HCEC 1CT (cell line): Measurements from ENCODE around the gene NBPF20.
A peak's percentile ranks its signal among the peaks of the same experiment; 100 is the strongest.
"Not testable (repeated sequence)": the region's sequence is repeated elsewhere in the genome, so short reads cannot be mapped to it uniquely, and the experiment has no call there.

Source experiments
- DNase-seq: peaks from one replicate; pipeline ENCODE4 v3.0.0-alpha.2; 2017

Gene NBPF20

DNA sequence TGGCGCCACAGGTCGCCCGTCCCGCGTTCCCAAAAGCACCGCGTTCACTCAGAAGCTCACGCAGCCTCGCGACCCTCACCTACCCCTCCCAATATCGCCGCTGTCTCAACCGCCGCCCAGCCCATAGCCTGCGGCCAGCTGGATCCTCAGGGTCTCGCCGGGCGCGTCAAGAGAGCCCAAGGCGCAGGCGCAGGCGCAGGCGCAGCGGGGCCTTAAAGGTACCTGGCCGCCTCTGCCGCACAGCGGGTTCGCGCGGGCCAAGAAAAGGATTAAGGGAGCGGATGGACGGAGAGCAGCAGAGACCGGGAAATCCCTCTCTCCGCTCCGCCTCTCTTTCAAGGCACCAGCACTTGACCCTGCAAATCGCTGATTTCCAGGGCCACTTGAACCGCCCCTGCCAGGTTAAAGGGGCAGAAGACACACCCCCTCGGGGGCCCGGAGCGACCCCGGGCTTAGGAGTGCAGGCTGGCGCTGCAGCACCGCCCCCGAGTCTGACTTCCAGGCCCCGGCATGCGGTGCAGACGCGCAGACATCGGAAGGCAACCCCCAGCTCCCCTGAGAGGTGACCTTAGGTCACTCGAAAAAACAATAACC lies at the start of gene NBPF20:
Gene NBPF20, minus strand, starts transcription at position 168 of the 594 bp plus-strand sequence. CDS start 20,331 bp downstream, outside the sequence.
- DNase-seq, result peak; percentile 69

GRCh38 chr1:145474837-145475368 lies 49.5 kb upstream of the NBPF20 start:
- DNase-seq, result not testable (repeated sequence)

DNA sequence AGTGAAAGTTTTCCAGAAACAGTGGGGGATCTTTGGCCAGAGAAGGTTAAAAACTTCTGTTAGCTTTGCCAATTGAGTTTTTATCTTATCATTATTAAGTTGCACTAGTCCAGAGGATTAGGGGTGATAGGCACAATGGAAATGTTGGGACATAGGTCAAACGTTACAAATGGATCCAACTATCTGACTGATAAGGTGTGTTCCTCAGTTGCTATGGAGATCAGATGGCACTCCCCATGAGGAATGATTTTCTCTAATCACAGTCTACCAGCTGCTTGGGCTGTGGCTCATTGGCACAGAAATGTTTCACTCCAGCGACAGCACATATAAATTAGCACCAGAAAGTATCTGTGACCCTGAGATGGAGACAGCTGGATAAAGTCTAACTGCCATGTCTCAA lies 47.3 kb upstream of the NBPF20 start:
- not testable (repeated sequence) for DNase-seq

- DNase-seq, result not testable (repeated sequence)
These were observed 46.0 kb upstream of the NBPF20 start for GRCh38 chr1:145471365-145471764.

GRCh38 chr1:145465405-145466144 lies 40.2 kb upstream of the NBPF20 start:
- DNase-seq, result peak; percentile 97

DNA sequence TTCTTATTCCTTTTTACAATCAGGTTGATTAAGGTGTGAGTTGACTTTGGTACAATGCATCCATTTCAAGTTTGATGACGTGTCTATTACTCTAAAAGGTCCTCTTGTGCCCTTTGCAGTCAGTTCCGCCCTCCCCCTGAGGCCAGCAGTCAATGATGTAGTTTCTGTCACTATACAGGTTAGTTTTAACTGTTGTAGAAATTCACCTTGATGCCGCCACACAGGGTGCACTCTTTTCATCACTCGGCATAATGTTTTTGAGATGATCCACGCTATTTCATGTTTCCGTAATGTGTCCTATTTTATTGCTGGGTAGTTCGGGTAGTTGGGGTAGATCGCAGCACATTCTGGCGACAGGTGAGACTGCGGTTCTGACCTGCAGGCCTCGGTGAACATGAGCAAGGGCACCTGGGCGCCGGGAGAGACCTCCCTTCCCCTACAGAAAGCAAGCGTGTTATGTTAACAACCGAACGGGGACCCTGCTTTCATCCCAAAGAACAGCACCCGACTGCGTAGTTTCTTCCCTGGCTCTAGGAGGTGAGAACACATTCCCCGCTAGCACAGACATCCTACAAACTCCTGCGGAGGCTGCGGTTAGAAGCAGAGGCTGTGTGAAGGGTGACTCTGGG lies 39.4 kb upstream of the NBPF20 start:
- not testable (repeated sequence) for DNase-seq

- not testable (repeated sequence) for DNase-seq
These were observed 38.6 kb upstream of the NBPF20 start for GRCh38 chr1:145464017-145464416.

DNA sequence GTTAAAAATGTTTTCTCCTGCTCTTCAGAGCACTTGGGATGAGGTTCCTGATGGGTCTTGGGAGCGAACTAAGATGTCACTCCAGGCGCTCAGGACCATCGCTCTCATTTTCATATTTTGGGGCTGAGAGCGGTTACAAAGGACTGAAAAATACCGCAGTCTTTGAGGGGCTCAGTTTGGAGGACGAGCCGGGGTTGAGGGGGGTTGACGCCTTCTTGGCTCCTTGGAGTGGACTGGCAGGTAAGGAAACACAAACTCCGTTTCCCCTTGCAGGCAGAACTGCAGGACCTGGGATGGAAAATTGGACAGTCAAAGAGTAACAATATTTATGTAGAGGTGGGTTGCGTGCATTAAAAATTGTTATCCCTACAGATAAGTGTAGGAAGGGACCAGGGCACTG lies 35.3 kb upstream of the NBPF20 start:
- not testable (repeated sequence) for DNase-seq

DNA sequence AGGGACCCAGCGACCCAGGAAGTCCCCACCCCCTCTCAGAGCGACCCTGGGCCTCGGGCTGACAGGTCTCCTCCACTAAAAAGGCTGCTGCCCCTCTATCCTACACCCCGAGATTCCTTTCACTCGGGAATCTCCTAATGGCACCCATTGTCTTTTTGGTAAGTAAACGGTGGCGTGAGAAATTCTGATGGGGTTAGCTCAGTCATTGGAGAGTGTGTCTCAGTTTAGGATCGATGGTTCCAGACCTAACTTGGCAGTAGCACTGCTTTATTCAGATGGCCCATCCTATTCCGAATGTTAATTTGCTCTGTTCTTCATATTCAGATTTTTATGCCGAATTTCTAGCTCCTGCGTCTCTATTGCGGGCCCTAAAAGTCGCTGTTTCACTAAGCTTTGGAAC lies 34.6 kb upstream of the NBPF20 start:
- DNase-seq, result not testable (repeated sequence)

DNA sequence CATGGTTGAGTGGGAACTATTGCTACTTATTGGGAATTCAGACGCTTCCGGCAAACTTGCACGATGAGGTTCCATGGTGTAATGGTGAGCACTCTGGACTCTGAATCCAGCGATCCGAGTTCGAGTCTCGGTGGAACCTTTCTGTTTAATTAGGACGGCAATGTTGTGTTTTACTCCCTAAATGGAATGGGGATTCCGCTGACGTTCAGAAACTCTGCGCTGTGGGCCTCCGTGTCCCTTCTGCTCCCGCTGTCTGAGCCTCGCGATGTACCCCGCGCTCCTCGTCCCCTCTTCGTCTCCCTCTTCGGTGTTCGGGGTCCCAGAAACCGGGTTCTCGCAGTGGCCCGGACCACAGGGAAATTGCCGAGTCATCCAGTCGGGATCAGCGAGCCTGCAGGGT lies 34.2 kb upstream of the NBPF20 start:
- not testable (repeated sequence) for DNase-seq

- not testable (repeated sequence) for DNase-seq
These were observed 33.7 kb upstream of the NBPF20 start for GRCh38 chr1:145459063-145459462.

- DNase-seq, result not testable (repeated sequence)
These were observed 29.4 kb upstream of the NBPF20 start for GRCh38 chr1:145454824-145455177.

DNA sequence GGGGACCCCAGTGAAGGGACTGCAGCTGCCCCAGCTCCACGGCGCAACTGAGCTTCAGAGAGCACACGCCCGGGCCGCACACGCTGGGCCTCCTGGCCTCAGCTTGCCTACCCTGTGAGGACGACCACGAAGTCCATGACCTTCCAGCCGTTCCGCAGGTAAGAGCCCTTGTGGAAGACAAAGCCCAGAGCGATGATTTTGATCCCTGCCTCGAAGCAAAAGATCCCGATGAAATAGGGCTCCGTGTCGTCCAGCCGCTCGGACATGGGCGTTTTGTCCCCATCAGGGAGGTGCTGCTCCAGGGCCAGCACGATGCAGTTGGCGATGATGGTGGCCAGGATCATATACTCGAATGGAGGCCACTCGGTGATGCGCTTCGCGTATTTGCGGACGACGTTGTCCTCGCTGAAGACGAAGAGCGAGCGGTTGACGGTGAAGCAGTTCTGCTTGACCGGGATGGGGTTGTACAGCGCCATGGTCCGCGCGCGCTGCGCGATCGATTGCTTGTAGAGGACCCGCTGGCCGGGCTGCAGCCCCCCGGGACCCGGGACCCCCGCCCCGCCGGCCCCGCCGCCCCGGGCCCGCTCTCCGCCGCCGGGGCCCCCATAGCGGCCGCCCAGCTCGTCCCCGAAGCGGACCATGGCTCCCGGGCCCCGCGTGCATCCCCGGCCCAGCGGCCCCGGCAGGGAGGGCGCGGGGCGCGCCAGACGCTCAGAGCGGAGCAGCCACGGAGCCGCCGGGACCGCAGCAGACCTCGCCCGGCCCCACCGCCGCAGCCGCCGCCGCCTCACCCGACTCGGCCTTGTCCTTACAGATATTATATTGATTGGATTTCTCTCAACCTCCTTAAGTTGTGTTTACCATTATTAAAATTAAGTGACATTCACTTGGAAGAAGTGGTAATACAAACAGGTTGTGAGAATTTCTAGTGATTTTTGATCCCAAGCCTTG lies 28.7 kb upstream of the NBPF20 start:
- not testable (repeated sequence) for DNase-seq

DNA sequence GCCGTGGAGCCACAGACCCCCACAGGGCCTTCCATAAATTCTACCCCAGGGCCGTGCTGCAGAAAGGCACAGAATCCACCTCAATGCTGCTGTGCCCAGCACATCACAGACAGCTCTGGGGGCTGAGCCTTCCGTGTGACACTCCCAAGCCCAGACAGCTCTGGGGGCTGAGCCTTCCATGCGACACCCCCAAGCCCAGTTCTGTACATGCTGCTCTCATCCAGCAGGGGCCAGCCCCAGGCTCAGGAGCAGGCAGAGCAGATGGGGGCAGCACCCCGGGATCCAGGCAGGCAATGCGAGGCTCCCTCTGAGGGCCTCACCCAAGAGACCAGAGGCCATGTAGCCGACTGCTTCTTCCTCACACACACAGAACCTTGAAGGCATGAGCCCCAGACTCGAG lies 27.1 kb upstream of the NBPF20 start:
- not testable (repeated sequence) for DNase-seq

DNA sequence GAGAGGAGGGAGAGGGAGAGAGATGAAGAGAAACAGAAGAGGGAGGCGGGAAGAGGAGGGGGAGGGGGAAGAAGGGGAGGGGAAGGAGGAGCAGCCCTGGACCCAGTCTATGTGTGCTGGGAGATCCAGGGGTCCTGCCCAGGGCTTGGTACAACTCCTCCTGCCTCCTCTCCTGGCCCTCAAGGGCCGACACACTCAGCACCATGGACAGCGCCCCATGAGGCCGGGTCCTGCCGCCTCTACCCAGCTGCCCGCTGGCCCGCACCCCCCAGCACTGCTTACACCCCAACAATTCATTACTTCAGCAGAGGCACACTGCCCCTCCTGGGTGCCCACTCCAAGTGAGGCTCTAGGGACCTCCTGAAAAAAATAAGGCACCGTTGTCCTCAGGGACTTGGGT lies 26.5 kb upstream of the NBPF20 start:
- not testable (repeated sequence) for DNase-seq

- DNase-seq, result not testable (repeated sequence)
These were observed 19.8 kb upstream of the NBPF20 start for GRCh38 chr1:145445219-145445618.

DNA sequence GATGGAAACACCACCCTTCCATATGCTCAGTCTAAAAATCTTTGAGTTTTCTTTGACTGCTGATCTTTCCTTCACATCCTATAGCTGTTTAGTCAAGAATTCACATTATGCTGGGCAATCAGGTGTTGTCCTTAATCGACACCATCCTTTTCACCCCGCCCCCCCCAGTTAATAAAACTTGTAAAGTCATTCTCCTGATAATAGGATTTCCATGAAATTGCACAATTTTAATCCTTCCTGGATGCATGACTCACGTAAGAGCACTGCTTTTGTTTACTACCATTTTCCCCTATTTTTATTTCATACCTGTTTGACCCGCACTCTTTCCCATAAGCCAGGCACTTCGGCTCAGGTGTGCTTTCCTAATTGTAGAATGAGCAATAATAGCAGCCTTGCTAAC lies 16.9 kb upstream of the NBPF20 start:
- DNase-seq, result not testable (repeated sequence)

DNA sequence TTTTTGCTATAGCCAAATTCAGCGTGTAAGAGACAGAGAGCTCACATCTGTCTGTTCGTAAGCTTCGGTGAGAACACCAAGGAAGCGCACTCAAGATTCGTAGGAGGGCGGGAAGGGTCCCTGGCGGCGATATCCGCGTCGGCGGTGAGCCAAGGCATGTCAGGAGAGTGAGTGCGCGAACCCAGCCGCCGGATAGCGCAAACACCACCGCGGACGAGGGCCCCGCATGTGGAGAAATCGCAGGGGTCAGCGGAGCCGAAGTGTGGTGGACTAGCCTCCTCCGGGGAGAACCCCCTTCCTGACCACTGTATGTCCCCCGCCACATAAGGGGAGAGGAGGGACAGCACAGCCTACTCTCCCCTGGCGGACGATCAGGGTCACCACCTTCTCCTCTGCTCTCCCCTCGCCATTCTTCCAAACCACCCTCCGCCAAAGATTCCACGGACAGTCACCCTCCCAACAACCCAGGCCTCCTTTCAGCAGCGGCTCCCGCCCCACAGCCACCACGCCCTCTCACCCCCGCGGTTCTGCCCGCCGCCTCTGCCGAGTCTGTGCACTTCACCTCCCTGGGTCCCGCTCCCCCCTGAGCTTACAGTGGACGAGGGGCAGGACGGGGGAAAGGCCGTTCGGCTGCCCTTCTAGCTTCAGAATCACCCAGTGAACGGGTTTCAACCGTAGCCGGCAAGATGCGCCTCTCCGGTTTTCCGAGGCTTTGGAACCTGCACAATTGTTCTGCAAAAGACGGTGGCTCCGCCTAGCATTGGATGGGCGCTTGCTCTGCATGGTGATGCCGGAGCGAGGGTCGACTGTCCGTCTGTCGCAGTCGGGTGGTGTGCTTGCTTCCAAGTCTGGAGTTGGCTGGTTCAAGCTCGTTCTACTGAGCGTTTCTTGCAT lies 6.2 kb upstream of the NBPF20 start:
- not testable (repeated sequence) for DNase-seq

- DNase-seq, result not testable (repeated sequence)
These were observed 5.4 kb upstream of the NBPF20 start for GRCh38 chr1:145430830-145431229.

DNA sequence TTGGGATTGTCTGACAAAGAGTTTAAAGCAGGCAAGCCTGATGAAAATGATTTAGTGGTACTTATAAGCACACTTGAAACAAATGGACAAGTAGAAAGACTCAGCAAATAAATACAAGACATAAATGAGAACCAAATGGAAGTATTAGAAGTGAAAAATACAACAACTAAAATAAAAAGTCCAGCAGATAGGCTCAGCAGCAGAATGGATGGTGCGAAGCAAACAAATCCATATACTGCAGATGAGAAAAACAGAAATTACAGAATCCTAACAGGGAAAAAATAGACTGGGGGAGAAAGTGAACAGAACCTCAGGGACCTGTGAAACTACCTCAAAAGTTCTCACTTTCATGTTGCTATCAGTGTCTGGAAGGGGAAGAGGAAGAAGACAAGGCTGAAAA lies 3.9 kb upstream of the NBPF20 start:
- DNase-seq, result not testable (repeated sequence)
